ENCODE measurements around the gene PIN1. TPM values are rescaled to one million over a fixed set of nuclear protein-coding genes. Genes with fewer than 3 reads are reported as not detected.

PIN1 gene
- total and polyA plus RNA-seq, 2 of the 13 experiments (the other 11 are each of a cell fraction or from before 2014, with no cell fraction given), result 31.9 to 72.0 TPM

- TF ChIP-seq HNF1A (IDR thresholded peaks at IDR 0.05; ENCODE audit: low read depth) (no peak), HNF1A (CRISPR knock-in tag; IDR thresholded peaks at IDR 0.05; ENCODE audit: borderline replicate concordance) (0 out of 2 replicates have a peak, but pooled peaks have one; percentile 61), CC2D1A (CRISPR knock-in tag; IDR thresholded peaks at IDR 0.05) (no peak), TBP (CRISPR knock-in tag; IDR thresholded peaks at IDR 0.05) (no peak), BCL6 (CRISPR knock-in tag; IDR thresholded peaks at IDR 0.05) (no peak), RBAK (CRISPR knock-in tag; IDR thresholded peaks at IDR 0.05) (no peak), HOXA7 (CRISPR knock-in tag; IDR thresholded peaks at IDR 0.05) (no peak), ZNF367 (CRISPR knock-in tag; IDR thresholded peaks at IDR 0.05; ENCODE audit: borderline replicate concordance) (no peak), ZNF281 (CRISPR knock-in tag; IDR thresholded peaks at IDR 0.05; ENCODE audit: borderline replicate concordance) (no peak), SNAPC2 (CRISPR knock-in tag; IDR thresholded peaks at IDR 0.05) (no peak), THYN1 (CRISPR knock-in tag; IDR thresholded peaks at IDR 0.05; ENCODE audit: borderline replicate concordance, low read depth) (no peak), CENPT (CRISPR knock-in tag; IDR thresholded peaks at IDR 0.05; ENCODE audit: low read depth) (no peak), ZBTB20 (CRISPR knock-in tag; IDR thresholded peaks at IDR 0.05; ENCODE audit: borderline replicate concordance, low read depth) (no peak), SSRP1 (CRISPR knock-in tag; IDR thresholded peaks at IDR 0.05) (no peak), STAG1 (CRISPR knock-in tag; IDR thresholded peaks at IDR 0.05) (no peak), KLF12 (CRISPR knock-in tag; IDR thresholded peaks at IDR 0.05; ENCODE audit: borderline replicate concordance) (peak; percentile 63; the same call in 1 of the 2 replicates)
Measured at GRCh38 chr19:9834726-9835506, at the start of gene PIN1 (continued).
